ENCODE results near the gene TAS2R41.

Gene TAS2R41

DNA sequence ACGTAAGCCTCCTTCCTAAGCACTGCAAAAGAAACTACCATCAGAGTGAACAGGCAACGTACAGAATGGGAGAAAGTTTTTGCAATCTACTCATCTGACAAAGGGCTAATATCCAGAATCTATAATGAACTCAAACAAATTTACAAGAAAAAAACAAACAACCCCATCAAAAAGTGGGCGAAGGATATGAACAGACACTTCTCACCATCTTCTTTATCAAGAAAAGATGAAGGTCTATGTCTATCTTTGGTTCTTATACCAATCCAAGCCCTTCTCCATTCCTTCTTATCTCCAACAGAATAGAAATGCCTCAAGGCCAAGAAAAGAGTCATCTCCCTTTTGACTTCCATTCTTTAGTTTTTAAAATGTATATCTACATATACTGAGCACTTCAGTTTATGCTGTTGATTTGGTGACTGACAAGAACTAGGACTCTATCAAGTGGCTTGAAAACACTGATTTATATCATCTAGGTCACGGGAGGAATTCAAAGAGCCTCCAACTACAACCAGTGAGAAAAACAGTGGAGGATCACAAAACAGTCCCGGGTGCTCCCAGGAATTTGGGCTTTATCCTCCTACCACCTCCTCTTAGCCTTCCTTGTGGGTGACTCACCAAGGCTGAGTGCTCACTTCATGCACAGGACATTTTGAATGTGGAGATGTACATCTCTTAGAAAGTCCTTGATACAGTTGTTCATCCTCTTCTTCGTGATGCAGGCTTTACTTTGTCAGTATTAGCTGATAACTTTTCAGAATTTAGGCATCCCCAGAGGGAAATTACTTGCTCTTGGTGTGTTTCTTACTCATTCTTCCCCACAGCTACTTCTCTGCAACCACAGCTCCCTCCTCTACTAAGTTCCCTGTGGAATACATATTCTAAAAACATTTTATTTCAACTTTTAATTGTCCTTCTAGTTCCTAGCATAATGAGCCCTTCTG, 15.4 kb downstream of the TAS2R41 start:
- in situ Hi-C loops (cut with MboI; ENCODE audit: low sequenced_read_pairs) = no loop called here

DNA sequence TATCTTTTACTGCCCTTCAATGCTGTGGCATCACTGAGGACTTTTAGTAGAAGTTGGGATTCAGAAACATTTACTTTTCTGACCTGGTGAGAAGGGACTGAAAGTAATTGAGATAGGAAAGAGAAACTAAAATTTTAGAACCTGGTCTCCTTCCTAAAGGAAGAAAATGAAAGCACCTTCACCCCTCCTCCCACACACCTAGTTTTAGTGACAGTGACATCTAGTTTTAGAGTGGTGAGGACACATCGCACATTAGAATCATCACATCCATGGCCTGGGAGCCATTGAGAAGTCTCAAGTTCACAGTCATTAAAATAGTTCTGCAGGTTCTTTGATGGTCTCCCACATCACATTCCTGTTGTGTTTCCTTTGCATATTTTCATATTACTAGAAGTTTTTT, 16.1 kb downstream of the TAS2R41 start:
- in situ Hi-C loops (cut with MboI; ENCODE audit: low sequenced_read_pairs) = no loop called here

DNA sequence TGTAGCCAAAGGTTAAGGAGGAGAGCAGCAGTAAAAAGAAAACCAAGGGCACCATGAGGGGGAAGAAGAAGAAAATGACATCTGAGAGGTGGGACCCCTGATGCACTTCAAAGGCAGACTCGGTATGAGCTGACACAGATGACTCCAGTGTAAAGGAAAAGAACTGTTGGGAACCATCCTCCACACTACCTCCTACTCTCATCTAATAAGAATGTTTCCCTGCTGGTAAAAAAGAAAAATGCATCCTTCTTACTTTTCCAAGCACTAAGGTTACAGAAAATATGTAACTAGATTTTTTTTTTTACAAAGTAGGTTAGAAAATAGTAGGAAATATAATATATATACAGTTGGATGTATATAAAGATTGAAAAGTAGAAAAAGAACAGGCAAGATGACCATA, 16.9 kb downstream of the TAS2R41 start:
- in situ Hi-C loops (cut with MboI; ENCODE audit: low sequenced_read_pairs) = no loop called here

DNA sequence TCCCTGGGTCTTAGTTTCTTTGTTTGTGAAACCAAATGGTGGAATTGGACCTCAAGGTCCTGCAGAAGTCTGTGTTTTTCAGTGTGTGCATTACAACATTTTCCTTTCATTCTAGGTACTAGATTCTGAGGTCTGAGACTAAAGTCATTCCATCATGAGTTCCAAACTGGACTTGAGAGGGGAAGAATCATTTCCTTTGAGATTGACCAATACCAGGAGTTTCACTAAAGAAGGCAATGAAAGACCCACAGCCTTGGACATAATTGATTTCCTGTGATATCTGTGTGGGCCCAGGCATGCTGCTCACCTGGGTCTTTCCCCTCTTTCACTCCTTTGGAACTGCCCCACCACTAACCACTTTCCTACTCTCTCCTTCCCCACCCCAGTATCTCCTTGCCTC, 18.2 kb downstream of the TAS2R41 start:
- in situ Hi-C loops (cut with MboI; ENCODE audit: low sequenced_read_pairs) = no loop called here

DNA sequence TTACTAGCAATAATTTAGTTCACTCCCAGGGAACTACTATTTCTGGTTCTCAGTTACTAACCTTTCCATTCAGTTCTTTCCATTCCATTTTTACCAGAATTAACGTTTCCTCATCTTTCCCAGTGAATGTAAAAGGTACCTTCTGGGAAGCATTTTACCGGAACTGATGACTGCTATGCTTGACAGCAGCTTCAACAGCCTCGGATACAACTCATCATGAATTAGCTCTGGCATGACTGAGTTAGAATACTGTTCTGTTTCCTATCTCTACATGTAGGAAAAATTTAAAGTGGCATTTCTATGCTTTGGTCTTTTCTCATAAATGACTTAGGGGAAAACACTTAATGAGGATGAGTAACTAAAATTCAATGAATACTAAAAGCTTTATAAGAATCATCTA, 18.6 kb downstream of the TAS2R41 start:
- in situ Hi-C loops (cut with MboI; ENCODE audit: low sequenced_read_pairs) = no loop called here

DNA sequence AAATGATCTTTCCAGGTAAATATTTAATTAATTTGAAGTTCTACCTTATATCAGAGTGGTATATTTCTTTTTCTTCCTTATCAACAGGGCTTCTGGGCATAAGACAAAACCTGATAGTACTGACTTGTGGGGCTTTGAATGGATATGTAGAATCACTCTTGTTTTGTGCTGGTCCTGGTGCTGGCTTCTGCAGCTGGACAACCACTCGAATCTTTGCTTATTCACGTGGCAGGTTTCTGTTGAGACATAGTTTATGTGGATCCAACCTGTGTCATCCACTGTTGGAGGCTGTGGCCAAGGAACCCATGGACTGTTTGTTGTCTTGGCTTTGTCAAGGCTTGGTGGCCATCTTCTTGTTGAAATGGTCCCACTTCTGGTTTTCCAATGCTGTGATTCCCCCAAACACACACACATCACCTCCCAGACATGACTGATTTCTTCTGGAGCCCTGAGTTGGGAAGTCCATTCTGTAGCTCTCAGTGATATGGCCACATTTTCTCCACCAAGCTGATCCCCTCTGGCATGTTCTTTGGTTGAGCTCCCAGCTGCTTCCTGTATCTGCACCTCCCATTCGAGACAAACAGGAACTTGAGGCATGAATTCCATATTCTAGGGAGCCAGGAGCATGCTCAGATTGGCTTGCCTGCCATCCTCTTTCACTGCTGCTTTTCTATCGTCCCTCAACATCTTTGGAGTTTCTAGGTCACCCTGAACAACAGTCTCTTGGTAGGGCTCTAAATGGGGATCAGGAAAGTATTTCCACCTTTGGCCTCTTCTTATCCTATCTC, 19.5 kb downstream of the TAS2R41 start:
- in situ Hi-C loops (cut with MboI; ENCODE audit: low sequenced_read_pairs) = no loop called here

DNA sequence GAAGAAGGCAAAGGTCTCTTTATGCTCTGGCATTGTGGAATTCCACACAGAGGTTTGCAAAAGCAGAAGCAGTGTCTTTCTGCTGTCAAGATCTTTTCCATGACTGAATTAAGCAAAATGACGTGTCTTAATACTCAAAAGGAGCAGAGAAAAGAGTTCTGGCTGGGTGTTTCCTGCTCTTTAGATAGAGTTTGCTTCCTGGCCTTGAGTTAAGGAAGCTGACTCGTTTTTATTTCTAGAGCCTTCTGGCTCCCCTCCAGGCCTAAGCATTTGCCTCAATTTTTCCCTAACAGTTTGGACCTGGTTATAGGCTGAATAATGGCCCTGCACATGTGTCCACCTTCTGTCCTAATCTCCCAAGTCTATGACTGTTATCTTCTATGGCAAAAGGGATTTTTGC, 21.6 kb downstream of the TAS2R41 start:
- in situ Hi-C loops (cut with MboI; ENCODE audit: low sequenced_read_pairs) = no loop called here

DNA sequence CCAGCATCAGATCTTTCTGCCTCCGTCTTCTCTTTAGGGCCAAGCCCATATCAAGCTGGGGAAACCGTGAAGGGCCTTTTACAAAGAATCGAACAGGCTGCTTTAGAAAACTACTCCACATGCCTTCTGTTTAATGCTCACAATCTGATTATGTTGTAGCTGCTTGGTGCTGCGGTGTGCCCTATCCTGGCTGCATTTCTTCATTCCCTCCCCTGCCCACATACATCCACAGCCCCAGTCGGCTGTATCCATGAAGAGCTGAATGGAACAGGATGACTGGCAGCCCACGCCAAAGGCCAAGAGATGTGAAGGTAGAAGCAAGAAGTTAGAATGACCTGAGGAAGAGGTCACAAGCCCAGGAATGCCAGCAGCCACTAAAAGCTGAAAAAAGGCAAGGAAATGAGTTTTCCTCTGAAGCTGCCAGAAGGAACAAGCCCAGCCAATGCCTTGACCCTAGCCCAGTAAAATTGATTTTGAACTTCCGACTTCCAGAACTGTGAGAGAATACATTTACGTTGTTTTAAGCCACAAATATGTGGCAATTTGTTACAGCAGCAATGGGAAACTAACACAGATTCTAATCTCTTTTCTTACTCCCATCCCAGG, 22.2 kb downstream of the TAS2R41 start:
- in situ Hi-C loops (cut with MboI; ENCODE audit: low sequenced_read_pairs) = no loop called here

DNA sequence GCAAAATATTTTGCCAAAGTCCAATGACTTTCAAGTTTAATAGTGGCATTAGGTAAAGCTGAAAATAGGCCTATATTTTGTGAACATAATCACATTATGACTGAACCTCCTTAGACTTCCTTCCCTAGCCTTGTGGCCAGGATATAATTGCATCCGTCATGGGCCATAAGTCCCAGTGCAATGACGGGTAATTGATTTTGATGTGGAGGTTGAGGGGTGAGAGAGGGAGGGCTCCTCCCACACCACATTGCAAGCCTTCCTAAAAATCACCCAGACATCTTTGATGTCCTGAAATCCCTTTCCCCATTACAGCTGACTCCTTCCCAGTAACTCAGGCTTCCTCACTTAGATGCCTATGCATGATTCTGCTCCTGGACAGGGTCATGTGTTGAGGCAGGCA, 25.6 kb downstream of the TAS2R41 start:
- in situ Hi-C loops (cut with MboI; ENCODE audit: low sequenced_read_pairs) = no loop called here

DNA sequence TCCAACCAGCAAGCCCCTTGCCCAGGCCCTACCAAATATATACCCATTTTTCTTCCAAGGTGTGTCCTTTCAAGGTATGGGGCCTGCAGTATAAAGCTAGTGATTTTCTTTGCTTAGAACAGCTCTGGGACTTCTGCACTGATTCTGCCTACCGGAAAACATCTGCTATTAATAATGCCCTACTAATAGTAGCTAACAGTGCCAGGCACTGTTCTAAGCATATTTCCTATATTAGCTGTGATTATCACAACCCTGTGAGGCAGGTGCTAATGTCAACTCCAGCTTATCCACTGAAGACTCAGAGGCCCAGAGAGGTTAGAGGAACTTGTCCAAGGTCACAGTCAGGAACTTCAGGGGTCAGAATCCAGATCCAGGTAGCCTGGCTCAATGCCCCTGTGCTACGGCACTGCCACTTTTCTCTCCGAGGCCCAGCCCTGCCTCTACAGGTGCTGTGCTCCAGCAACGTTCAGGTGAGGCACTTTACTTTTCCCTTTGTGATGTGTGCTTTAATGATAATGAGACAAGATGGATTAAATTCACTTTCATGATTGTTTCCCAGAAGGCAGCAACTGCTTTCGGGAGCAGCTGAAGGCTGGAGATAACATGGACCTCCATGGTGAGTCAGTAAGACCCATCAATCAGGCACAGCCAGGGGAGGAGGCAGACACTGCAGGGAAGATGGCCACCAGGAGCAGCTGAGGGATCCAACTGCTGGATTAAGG, 26.7 kb downstream of the TAS2R41 start:
- in situ Hi-C loops (cut with MboI; ENCODE audit: low sequenced_read_pairs) = no loop called here

DNA sequence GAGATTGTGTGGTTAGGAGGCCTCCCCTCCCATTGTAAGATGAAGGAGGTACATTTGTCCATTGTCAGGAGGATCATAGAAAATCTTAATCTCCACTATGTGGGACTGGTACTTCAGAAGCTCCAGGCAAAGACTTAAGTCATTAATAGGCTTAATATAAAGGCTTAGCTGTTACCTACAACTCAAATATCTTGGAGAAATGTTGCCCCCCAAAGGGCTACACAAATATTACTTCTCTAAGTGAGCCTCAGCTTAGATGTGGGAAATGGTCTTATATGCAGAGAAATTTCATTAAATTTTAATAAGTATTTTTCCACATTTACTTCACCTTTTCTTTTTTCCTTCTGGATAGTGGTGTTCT, 27.2 kb downstream of the TAS2R41 start:
- in situ Hi-C loops (cut with MboI; ENCODE audit: low sequenced_read_pairs) = no loop called here

DNA sequence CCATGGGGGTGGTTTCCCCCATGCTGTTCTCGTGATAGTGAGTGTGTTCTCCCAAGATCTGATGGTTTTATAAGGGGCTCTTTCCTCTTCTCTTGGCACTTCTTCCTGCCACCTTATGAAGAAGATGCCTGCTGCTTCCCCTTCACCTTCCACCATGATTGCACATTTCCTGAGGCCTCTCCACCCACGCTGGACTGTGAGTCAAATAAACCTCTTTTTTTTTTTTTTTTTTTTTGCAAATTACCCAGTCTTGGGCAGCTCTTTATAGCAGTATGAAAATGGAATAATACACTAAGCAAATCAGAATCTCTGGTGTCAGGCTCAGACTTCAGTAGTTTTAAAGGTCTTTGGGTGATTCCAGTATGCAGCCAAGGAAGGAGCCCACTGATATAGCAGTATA, 28.2 kb downstream of the TAS2R41 start:
- in situ Hi-C loops (cut with MboI; ENCODE audit: low sequenced_read_pairs) = no loop called here

DNA sequence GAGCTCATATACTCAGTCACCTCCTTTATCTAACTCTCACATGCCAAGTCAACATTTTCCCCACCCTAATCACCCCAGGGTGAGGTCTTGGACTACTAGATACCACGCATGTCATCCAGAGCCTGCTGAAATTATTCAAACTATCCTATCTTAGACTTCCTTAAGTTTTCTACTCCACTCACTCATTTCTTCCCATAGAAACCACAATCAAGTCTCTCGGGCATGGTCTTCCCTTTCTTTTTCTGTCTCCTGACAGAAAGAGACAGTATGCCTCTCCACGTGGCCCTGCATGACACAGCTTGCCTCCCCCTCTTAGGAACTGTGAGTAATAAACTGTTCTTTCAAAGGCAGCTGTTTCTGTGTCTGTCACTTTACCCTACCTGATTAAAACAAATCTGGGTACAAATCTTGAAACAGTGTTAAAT, 29.4 kb downstream of the TAS2R41 start:
- in situ Hi-C loops (cut with MboI; ENCODE audit: low sequenced_read_pairs) = no loop called here

DNA sequence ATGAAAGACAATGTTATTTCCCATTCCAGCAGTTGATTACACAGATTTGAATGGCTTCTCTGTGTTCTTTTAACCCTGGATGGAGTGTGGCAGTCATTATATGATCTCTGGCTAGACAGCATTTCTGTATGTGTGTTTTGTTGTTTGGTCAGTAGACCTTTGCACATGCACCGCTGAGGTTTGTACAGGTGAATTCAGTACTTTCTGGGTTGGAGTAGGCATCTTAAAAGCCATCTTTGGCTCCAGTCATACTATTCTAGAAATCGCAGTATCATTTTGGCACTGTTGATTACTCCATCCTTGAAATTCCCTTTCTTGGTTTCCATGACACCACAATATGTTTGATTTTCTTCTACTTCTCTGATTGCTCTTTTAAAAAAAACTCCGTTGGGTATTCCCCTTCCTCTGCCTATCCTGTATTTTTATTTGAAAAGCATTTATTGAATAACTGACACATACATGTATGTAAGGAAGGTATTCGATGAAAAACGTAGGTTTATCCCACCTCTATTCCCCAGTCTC, 29.9 kb downstream of the TAS2R41 start:
- in situ Hi-C loops (cut with MboI; ENCODE audit: low sequenced_read_pairs) = no loop called here

DNA sequence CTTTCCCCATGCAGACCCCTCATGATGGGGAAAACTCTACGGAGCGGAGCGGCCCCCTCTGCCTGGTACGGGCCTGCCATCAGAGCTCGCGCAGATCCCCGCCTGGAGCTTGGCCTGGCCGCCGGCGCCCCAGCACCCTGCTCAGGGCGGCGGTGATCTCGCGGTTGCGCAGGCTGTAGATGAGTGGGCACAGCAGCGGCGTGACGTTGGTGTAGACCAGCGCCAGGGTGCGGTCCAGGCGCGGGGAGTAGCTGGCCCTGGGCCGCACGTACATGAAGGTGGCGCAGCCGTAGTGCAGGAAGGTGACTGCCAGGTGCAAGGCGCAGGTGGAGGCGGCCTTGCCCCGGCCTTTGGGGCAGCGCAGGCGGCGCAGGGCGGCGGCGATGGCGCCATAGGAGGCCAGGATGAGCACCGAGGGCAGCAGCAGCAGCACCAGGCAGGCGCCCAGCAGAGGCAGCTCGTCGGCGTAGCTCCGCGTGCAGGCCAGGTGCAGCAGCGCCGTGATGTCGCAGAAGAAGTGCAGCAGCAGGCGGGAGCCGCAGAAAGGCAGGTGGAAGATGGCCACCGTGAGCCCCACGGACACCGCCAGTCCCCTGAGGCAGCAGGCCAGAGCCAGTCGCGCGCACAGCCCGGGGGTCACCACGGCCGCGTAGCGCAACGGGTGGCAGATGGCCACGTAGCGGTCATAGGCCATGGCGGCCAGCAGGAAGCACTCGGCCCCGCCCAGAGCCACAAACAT, 33.4 kb downstream of the TAS2R41 start:
- in situ Hi-C loops (cut with MboI; ENCODE audit: low sequenced_read_pairs) = no loop called here

DNA sequence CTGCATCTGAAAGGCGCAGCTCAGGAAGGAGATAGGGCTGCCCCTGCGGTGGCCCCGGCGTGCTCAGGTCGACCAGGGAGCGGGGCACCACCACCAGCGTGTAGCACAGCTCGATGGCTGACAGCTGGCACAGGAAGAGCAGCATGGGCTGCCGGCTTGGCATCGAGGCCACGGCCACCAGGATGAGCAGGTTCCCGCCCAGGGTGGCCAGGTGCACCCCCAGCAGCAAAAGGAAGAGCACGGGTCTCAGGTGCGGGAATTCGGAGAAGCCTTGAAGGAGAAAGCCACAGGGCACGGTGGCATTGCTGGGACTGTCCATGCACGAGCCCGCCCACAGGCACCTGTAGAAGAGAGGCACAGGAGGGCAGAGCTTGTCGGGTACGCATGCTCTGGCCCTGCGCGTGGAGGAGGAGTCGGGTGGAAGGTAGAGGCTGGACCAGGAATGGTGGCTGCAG, 33.9 kb downstream of the TAS2R41 start:
- in situ Hi-C loops (cut with MboI; ENCODE audit: low sequenced_read_pairs) = no loop called here

DNA sequence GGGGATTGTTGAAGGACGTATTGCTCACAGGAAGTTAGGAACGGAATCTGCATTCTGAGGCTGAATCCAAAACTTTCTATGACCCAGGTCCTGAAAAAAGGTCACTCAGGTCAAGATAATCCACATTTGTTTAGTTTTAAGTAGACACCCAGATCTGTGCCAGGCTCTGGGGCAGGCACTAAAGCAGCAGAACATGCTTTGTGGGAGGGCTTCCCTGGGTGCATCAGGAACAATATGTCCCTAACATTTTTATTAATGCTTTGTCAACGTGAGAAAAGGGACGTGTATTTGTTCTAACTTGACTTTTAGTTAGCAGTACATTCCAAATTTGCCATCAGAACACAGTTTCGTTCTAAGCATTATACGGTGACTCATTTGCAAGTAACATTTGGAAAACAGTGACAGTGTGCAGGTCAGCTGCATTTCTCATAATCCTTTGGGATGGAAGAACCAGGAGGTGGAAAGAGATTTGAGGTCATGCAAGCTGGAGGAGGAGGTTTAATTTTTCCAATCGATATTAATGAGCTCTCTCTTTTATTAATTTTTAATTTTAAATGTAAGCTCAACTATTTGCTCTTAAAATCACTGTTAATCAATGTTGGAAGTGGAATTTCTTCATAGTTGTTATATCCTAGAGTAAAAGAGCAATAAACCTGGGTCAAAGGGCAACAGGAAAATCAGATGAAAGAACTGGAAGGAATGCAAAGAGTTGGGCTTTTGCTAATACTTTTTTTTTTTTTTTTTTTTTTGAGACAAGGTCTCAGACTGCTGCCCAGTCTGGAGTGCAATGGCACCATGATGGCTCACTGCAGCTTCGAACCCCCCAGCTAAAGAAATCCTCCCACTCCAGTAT, 35.0 kb downstream of the TAS2R41 start:
- in situ Hi-C loops (cut with MboI; ENCODE audit: low sequenced_read_pairs) = no loop called here

DNA sequence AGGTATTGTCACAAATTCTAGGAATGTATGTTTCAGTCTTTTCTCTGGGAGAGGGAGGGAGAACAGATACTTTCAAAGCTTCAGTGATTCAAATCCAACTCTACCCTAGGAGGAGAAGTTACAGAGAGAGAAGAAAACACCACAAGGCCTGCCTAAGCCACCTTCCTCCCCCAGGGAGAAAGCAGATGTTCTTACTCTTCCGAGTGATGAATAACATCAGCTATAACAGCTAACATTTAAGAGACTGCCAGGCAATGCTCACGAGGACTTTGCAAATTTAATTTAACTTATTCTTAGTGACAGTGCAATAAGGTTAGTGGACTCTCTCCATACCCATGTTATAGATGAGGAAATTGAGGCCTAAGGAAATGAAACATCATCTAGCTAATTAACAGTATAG, 36.8 kb downstream of the TAS2R41 start:
- in situ Hi-C loops (cut with MboI; ENCODE audit: low sequenced_read_pairs) = no loop called here
